ENCODE results near the gene PHACTR1.

GRCh38 chr6:13222048-13222447, 505.5 kb downstream of the PHACTR1 start:
- TF ChIP-seq CTCF (IDR thresholded peaks at IDR 0.05) (no peak), POLR2A (IDR thresholded peaks at IDR 0.05) (no peak)

Data from lower leg skin (tissue), 3 donors.